ENCODE data around the gene SLC35E4.
"Not testable (repeated sequence)": the region's sequence is repeated elsewhere in the genome, so short reads cannot be mapped to it uniquely, and the experiment has no call there.

Gene SLC35E4

DNA sequence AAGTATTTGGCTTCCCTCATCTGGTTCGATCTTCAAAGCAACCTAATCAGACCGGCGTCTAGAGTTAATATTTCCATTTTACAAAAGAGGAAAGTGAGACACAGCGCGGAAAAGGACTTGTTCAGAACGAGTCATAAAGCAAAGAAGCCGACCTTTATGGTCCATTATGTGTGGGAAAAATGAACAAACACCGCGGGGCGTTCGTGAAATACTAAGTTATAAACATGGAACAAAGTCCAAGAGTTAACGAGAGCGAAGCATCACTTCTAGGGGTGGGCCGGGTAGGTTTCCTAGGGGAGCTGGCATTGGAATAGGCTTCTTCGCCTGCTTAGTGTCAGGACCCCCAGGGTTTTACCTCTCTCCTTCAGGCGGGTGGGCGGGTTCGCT is 31.5 kb downstream of the SLC35E4 start:
- DNase-seq = no peak
- no peaks in the 10 kb centered on the region for H3K9me3 ChIP-seq (ENCODE audit: control insufficient read depth, low read length)
- H3K4me3 ChIP-seq (ENCODE audit: insufficient read depth, low read depth, low read length, poor library complexity, severe bottlenecking) = peak overlapping the region; percentile 79
- H3K4me1 ChIP-seq (ENCODE audit: control insufficient read depth, insufficient read depth, low read length, poor library complexity, severe bottlenecking) = no peaks in the 10 kb centered on the region
- H3K27ac ChIP-seq (ENCODE audit: insufficient read depth, low read length, poor library complexity, severe bottlenecking) = peak overlapping the region; percentile 44
- no peaks in the 10 kb centered on the region for H3K27me3 ChIP-seq (replicated peaks; ENCODE audit: control insufficient read depth, insufficient read depth, low read length, poor library complexity, severe bottlenecking)
- H3K36me3 ChIP-seq (ENCODE audit: control insufficient read depth, insufficient read depth, low read length) = peaks cover 19% of the 10 kb centered on the region

- peak within 1 kb of the TSS; percentile 44 for H3K27ac ChIP-seq (ENCODE audit: insufficient read depth, low read length, poor library complexity, severe bottlenecking)
- no peaks in the 10 kb centered on the region for H3K27me3 ChIP-seq (replicated peaks; ENCODE audit: control insufficient read depth, insufficient read depth, low read length, poor library complexity, severe bottlenecking)
- peaks cover 12% of the 10 kb centered on the region for H3K36me3 ChIP-seq (ENCODE audit: control insufficient read depth, insufficient read depth, low read length)
- H3K4me1 ChIP-seq (ENCODE audit: control insufficient read depth, insufficient read depth, low read length, poor library complexity, severe bottlenecking) = no peaks in the 10 kb centered on the region
- peak; percentile 91 to 92 (median 92) for DNase-seq
- no peaks in the 10 kb centered on the region for H3K9me3 ChIP-seq (ENCODE audit: control insufficient read depth, low read length)
- H3K4me3 ChIP-seq (ENCODE audit: insufficient read depth, low read depth, low read length, poor library complexity, severe bottlenecking) = peak within 1 kb of the TSS; percentile 79
Measured at GRCh38 chr22:30667494-30668385, 32.2 kb downstream of the SLC35E4 start, which contains the start of gene DUSP18. DUSP18 (minus strand) TSS chr22:30667875; CDS start chr22:30664003, 3,872 bp downstream.

- no peak overlapping the region for H3K27ac ChIP-seq (ENCODE audit: insufficient read depth, low read length, poor library complexity, severe bottlenecking)
- H3K27me3 ChIP-seq (replicated peaks; ENCODE audit: control insufficient read depth, insufficient read depth, low read length, poor library complexity, severe bottlenecking) = no peaks in the 10 kb centered on the region
- DNase-seq = no peak
- H3K9me3 ChIP-seq (ENCODE audit: control insufficient read depth, low read length) = no peaks in the 10 kb centered on the region
- peak overlapping the region; percentile 79 for H3K4me3 ChIP-seq (ENCODE audit: insufficient read depth, low read depth, low read length, poor library complexity, severe bottlenecking)
- H3K4me1 ChIP-seq (ENCODE audit: control insufficient read depth, insufficient read depth, low read length, poor library complexity, severe bottlenecking) = no peaks in the 10 kb centered on the region
- H3K36me3 ChIP-seq (ENCODE audit: control insufficient read depth, insufficient read depth, low read length) = peaks cover 6% of the 10 kb centered on the region
Measured at GRCh38 chr22:30668386-30668710, 32.8 kb downstream of the SLC35E4 start.

DNA sequence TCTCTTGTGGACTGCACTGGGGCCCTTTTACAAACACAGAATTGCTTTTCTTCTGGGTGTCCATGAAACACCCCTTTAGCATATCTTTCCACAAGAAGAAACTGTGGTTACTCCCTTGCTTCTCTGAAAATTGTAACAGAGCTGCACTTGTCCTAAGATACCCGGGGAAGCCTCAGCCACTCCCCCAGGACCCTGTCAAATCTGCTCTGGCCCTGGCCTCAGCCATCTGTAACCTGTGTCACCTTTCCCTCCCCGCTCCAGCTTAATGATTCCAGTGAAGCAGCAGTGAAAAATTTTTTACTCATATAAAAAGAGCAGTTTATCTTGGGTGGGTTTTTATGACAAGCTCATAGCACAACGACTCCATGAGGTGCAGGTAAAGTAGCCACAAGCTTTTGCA is 35.5 kb downstream of the SLC35E4 start:
- no peak overlapping the region for H3K4me3 ChIP-seq (ENCODE audit: insufficient read depth, low read depth, low read length, poor library complexity, severe bottlenecking)
- no peaks in the 10 kb centered on the region for H3K9me3 ChIP-seq (ENCODE audit: control insufficient read depth, low read length)
- no peaks in the 10 kb centered on the region for H3K36me3 ChIP-seq (ENCODE audit: control insufficient read depth, insufficient read depth, low read length)
- no peaks in the 10 kb centered on the region for H3K27me3 ChIP-seq (replicated peaks; ENCODE audit: control insufficient read depth, insufficient read depth, low read length, poor library complexity, severe bottlenecking)
- no peak for DNase-seq
- no peak overlapping the region for H3K27ac ChIP-seq (ENCODE audit: insufficient read depth, low read length, poor library complexity, severe bottlenecking)
- H3K4me1 ChIP-seq (ENCODE audit: control insufficient read depth, insufficient read depth, low read length, poor library complexity, severe bottlenecking) = no peaks in the 10 kb centered on the region

DNA sequence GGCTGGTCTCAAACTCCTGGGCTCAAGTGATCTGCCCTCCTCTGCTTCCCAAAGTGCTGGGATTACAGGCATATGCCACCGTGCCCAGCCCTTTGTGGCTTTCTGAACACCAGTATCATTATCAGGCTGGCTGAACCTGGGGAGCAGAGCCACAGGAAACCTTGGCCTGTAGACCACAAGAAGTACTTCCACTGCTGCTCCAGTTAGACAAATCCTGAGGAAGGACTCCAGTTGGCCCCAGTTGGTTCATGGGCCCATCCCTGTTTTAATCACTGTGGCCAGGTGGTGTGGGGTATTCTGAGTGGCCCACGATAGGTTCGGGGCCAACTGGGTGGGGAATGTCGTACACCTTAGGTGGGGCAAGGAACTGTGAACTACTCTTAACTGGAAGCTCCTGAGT is 37.6 kb downstream of the SLC35E4 start:
- Histone ChIP-seq H3K27me3 (replicated peaks; ENCODE audit: control insufficient read depth, insufficient read depth, low read length, poor library complexity, severe bottlenecking) (no peaks in the 10 kb centered on the region), H3K4me3 (ENCODE audit: insufficient read depth, low read depth, low read length, poor library complexity, severe bottlenecking) (no peak overlapping the region), H3K27ac (ENCODE audit: insufficient read depth, low read length, poor library complexity, severe bottlenecking) (no peak overlapping the region), H3K4me1 (ENCODE audit: control insufficient read depth, insufficient read depth, low read length, poor library complexity, severe bottlenecking) (no peaks in the 10 kb centered on the region), H3K9me3 (ENCODE audit: control insufficient read depth, low read length) (no peaks in the 10 kb centered on the region), H3K36me3 (ENCODE audit: control insufficient read depth, insufficient read depth, low read length) (no peaks in the 10 kb centered on the region)
- no peak for DNase-seq

DNA sequence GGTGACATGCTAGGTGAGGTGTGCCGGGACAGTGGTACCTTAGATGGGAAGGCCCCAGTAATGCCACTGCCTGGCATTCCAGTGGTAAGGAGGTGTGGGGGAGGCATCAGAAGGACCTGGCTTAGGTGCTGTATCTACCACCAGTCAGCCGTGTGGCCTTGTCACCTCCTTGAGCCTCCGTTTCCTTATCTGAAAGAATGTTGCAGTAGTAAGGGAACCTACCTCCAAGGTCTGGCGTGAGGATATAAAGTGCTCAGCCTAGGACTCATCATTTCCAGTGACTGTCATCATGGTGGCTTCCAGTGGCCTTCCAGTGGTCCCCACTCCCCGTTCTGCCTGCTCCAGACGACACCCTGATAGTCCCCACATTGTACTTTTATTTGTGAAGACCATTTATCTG is 38.9 kb downstream of the SLC35E4 start:
- no peak overlapping the region for H3K4me3 ChIP-seq (ENCODE audit: insufficient read depth, low read depth, low read length, poor library complexity, severe bottlenecking)
- H3K27me3 ChIP-seq (replicated peaks; ENCODE audit: control insufficient read depth, insufficient read depth, low read length, poor library complexity, severe bottlenecking) = no peaks in the 10 kb centered on the region
- H3K36me3 ChIP-seq (ENCODE audit: control insufficient read depth, insufficient read depth, low read length) = no peaks in the 10 kb centered on the region
- no peaks in the 10 kb centered on the region for H3K9me3 ChIP-seq (ENCODE audit: control insufficient read depth, low read length)
- no peaks in the 10 kb centered on the region for H3K4me1 ChIP-seq (ENCODE audit: control insufficient read depth, insufficient read depth, low read length, poor library complexity, severe bottlenecking)
- DNase-seq = no peak
- no peak overlapping the region for H3K27ac ChIP-seq (ENCODE audit: insufficient read depth, low read length, poor library complexity, severe bottlenecking)

DNA sequence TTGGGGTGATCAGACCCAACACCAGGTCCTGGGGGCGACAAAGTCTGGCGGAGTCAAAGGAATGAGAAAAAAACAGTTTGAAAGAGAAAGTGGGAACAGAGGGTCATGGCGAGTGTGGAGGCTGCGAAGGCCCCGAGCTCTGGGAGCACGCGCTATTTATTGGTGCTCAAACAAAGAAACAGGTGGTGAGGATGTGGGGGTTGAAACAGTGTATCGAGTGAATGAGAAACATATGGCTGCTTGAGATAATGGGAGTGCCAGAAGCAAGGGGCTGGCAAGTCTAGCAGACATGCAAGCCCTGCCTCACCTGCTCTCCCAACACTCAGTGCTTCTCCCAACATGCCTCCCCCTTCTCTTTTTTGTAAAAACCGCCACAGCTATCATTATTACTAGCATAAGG is 39.9 kb downstream of the SLC35E4 start:
- Histone ChIP-seq H3K27ac (ENCODE audit: insufficient read depth, low read length, poor library complexity, severe bottlenecking) (no peak overlapping the region), H3K36me3 (ENCODE audit: control insufficient read depth, insufficient read depth, low read length) (no peaks in the 10 kb centered on the region), H3K27me3 (replicated peaks; ENCODE audit: control insufficient read depth, insufficient read depth, low read length, poor library complexity, severe bottlenecking) (no peaks in the 10 kb centered on the region), H3K4me3 (ENCODE audit: insufficient read depth, low read depth, low read length, poor library complexity, severe bottlenecking) (no peak overlapping the region), H3K9me3 (ENCODE audit: control insufficient read depth, low read length) (no peaks in the 10 kb centered on the region), H3K4me1 (ENCODE audit: control insufficient read depth, insufficient read depth, low read length, poor library complexity, severe bottlenecking) (no peaks in the 10 kb centered on the region)
- no peak for DNase-seq

- not testable (repeated sequence) for DNase-seq; H3K4me1 ChIP-seq (ENCODE audit: control insufficient read depth, insufficient read depth, low read length, poor library complexity, severe bottlenecking); H3K4me3 ChIP-seq (ENCODE audit: insufficient read depth, low read depth, low read length, poor library complexity, severe bottlenecking); H3K36me3 ChIP-seq (ENCODE audit: control insufficient read depth, insufficient read depth, low read length); H3K9me3 ChIP-seq (ENCODE audit: control insufficient read depth, low read length); H3K27ac ChIP-seq (ENCODE audit: insufficient read depth, low read length, poor library complexity, severe bottlenecking); H3K27me3 ChIP-seq (replicated peaks; ENCODE audit: control insufficient read depth, insufficient read depth, low read length, poor library complexity, severe bottlenecking)
Measured at GRCh38 chr22:30676565-30676964, 41.0 kb downstream of the SLC35E4 start.

- not testable (repeated sequence) for H3K27me3 ChIP-seq (replicated peaks; ENCODE audit: control insufficient read depth, insufficient read depth, low read length, poor library complexity, severe bottlenecking)
Measured at GRCh38 chr22:30679895-30680690, 44.5 kb downstream of the SLC35E4 start.

More at GRCh38 chr22:30679895-30680690, 44.5 kb downstream of the SLC35E4 start:
- not testable (repeated sequence) for DNase-seq; H3K4me3 ChIP-seq (ENCODE audit: insufficient read depth, low read depth, low read length, poor library complexity, severe bottlenecking); H3K27ac ChIP-seq (ENCODE audit: insufficient read depth, low read length, poor library complexity, severe bottlenecking); H3K9me3 ChIP-seq (ENCODE audit: control insufficient read depth, low read length); H3K4me1 ChIP-seq (ENCODE audit: control insufficient read depth, insufficient read depth, low read length, poor library complexity, severe bottlenecking); H3K36me3 ChIP-seq (ENCODE audit: control insufficient read depth, insufficient read depth, low read length)
